ENCODE data around the gene ASB10. TPM values are rescaled to one million over a fixed set of nuclear protein-coding genes. Genes with fewer than 3 reads are reported as not detected.

ASB10 gene
- total and polyA plus RNA-seq, 2 of the 8 experiments (the other 6 are each of a cell fraction or from before 2014, with no cell fraction given): not detected

DNA sequence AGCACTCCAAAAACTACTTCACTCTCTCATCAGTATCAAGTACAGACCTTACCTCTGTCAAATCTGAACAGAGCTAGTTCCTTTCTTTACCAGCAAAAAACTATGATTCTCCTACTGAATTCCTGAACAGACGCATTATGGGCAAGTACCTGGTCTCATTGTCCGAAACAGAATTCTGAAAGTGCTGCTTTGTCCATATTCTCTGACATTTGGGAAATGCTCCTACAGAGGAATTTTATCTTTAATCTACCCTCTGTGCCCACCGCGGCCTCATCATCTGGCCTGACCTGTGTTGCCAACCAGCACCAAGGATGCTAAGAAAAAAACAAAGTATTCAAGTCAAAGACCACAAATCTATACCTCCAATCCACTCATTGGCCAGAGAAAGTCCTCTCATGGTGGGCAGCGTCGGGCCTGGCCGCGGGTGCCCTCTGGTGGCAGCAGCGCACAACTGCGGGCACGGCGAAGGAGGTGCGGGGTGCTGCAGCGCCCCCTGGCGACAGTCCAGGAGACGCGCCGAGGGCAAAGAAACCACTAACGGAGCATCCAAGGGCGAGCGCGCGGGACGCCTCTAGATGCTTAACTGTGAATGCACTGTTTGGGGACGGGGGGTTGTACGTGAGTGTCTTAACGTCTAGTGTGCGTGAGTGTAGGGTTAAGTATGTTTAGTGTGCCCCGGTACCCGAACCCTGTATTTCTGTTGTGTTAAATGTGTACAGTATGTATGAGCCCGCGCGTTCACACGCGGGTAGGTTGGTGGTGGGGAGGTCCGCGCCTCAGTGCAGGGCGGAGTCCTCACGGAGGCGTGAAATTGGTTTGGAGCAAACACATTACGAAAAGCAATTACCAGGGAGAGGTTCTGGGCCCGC, 14.5 kb downstream of the ASB10 start:
- no peak overlapping the region for H4K5ac ChIP-seq (ENCODE audit: insufficient read length, low read depth, low read length)
- no peak overlapping the region for H2BK15ac ChIP-seq (ENCODE audit: low read length)
- no peak overlapping the region for H3K56ac ChIP-seq (replicated peaks; ENCODE audit: insufficient read length, low read depth, low read length)
- peak in 1 of 2 experiments; percentile 93 for DNase-seq (ENCODE audit: low read depth in 1 of 2, low spot score in 2 of 2)
- H3K4me1 ChIP-seq (replicated peaks in 1 of 4; ENCODE audit: control insufficient read depth in 3 of 4, insufficient read depth in 4 of 4, low read length in 3 of 4): no peaks in the 10 kb centered on the region; a peak in 1 of 7 replicates
- H3K4me3 ChIP-seq (ENCODE audit: extremely low read depth in 1 of 4, insufficient read depth in 2 of 4, low read depth in 3 of 4, low read length in 4 of 4): no peak overlapping the region
- H4K8ac ChIP-seq (ENCODE audit: extremely low read depth, insufficient read depth, low read length): no peak overlapping the region
- no peaks in the 10 kb centered on the region for H3K79me1 ChIP-seq (ENCODE audit: low read depth, low read length)
- ChIA-PET CTCF (ENCODE audit: partially characterized antibody) (interaction anchor here (0.6 to 7.4 kb wide), 24 partner anchors 8 to 163 kb away, joined by 3 to 52 read pairs (median 4); partner anchors contain the start of gene CHPF2), POLR2A (ENCODE audit: partially characterized antibody) (no interaction called here)
- H3K4ac ChIP-seq (replicated peaks; ENCODE audit: insufficient read length, low read depth, low read length): no peak overlapping the region
- no peaks in the 10 kb centered on the region; the same call in 1 of the 2 replicates for H3K23me2 ChIP-seq (ENCODE audit: low read depth, low read length)
- no peak overlapping the region for H2BK120ac ChIP-seq (replicated peaks; ENCODE audit: low read depth, low read length)
- H2BK20ac ChIP-seq (ENCODE audit: low read length): no peak overlapping the region
- H3K36me3 ChIP-seq (ENCODE audit: control insufficient read depth in 2 of 4, insufficient read depth in 4 of 4, low read length in 3 of 4): peaks cover 0 to 6% (median 0%) of the 10 kb centered on the region in 4 experiments; a peak in 1 of 8 replicates
- H4K91ac ChIP-seq (replicated peaks; ENCODE audit: insufficient read length, low read length): no peak overlapping the region
- no peak overlapping the region for H2AK5ac ChIP-seq (ENCODE audit: low read depth, low read length)
- no peak overlapping the region for H3K27ac ChIP-seq (ENCODE audit: low read depth, low read length)
- no peaks in the 10 kb centered on the region for H3K79me2 ChIP-seq (ENCODE audit: control insufficient read depth in 1 of 2, insufficient read depth in 2 of 2, low read length in 2 of 2)
- no peak overlapping the region for H2AFZ ChIP-seq (ENCODE audit: low read length)
- H2BK12ac ChIP-seq (ENCODE audit: low read depth, low read length): no peak overlapping the region
- peaks cover 1 to 14% of the 10 kb centered on the region in 2 experiments; a peak in 2 of 4 replicates for H3K9me3 ChIP-seq (ENCODE audit: insufficient read depth in 2 of 2, low read depth in 1 of 2, low read length in 1 of 2)
- no peak overlapping the region for H2BK5ac ChIP-seq (ENCODE audit: low read depth, low read length)
- WGBS, 2 experiments (ENCODE audit: extremely low coverage in 1 of 2, insufficient coverage in 1 of 2, insufficient read length in 1 of 2, insufficient replicate concordance in 2 of 2, low coverage in 1 of 2, low lambda C conversion rate in 2 of 2, missing lambda C conversion rate in 1 of 2): 34% methylated on average over 42 of the region's 42 CpGs; no CpG with 5 or more reads in 1 of the 2 experiments
- no peak overlapping the region for H3K14ac ChIP-seq (ENCODE audit: insufficient read length)
- peak; percentile 24 for FAIRE-seq
- no peak overlapping the region for H3K9ac ChIP-seq (replicated peaks in 1 of 4; ENCODE audit: extremely low read depth in 1 of 4, low read depth in 3 of 4, low read length in 3 of 4)
- H3K18ac ChIP-seq (ENCODE audit: extremely low read depth, low read length): no peak overlapping the region
- peaks cover 24 to 67% (median 55%) of the 10 kb centered on the region in 4 experiments for H3K27me3 ChIP-seq (replicated peaks in 1 of 4; ENCODE audit: control insufficient read depth in 3 of 4, extremely low read depth in 1 of 4, insufficient read depth in 3 of 4, low read length in 3 of 4)
- no peak overlapping the region for H3K4me2 ChIP-seq (ENCODE audit: insufficient read depth in 1 of 2, low read depth in 2 of 2, low read length in 2 of 2)
- no peaks in the 10 kb centered on the region for H4K20me1 ChIP-seq (replicated peaks in 1 of 2; ENCODE audit: control insufficient read depth in 1 of 2, insufficient read depth in 2 of 2, low read length in 2 of 2)
- H3K23ac ChIP-seq (ENCODE audit: insufficient read length): no peak overlapping the region
- TF ChIP-seq, protein P1, sequence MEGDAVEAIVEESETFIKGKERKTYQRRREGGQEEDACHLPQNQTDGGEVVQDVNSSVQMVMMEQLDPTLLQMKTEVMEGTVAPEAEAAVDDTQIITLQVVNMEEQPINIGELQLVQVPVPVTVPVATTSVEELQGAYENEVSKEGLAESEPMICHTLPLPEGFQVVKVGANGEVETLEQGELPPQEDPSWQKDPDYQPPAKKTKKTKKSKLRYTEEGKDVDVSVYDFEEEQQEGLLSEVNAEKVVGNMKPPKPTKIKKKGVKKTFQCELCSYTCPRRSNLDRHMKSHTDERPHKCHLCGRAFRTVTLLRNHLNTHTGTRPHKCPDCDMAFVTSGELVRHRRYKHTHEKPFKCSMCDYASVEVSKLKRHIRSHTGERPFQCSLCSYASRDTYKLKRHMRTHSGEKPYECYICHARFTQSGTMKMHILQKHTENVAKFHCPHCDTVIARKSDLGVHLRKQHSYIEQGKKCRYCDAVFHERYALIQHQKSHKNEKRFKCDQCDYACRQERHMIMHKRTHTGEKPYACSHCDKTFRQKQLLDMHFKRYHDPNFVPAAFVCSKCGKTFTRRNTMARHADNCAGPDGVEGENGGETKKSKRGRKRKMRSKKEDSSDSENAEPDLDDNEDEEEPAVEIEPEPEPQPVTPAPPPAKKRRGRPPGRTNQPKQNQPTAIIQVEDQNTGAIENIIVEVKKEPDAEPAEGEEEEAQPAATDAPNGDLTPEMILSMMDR (IDR thresholded peaks at IDR 0.05; ENCODE audit: control extremely low read depth in 1 of 3, insufficient read depth in 1 of 3, low read depth in 1 of 3, low read length in 3 of 3): peak in 2 of 3 experiments; percentile 100; a peak in 3 of 4 replicates
- TF ChIP-seq TAF7 (optimal IDR thresholded peaks at IDR 0.05; ENCODE audit: borderline replicate concordance, low read depth, low read length): peak; percentile 86
- TF ChIP-seq BCL11A (IDR thresholded peaks at IDR 0.05; ENCODE audit: low read depth in 2 of 2, low read length in 2 of 2): no peak
- peak; percentile 15; the same call in 1 of the 2 replicates for TF ChIP-seq BRCA1 (IDR thresholded peaks at IDR 0.05; ENCODE audit: low read depth, low read length)
- TF ChIP-seq SUZ12 (IDR thresholded peaks at IDR 0.05; ENCODE audit: low read length): peak; percentile 17; the same call in 1 of the 2 replicates
- 0 out of 2 replicates have a peak, but pooled peaks have one; percentile 57 for TF ChIP-seq RXRA (IDR thresholded peaks at IDR 0.05; ENCODE audit: insufficient read depth, low read depth, low read length)
- TF ChIP-seq, protein P2, sequence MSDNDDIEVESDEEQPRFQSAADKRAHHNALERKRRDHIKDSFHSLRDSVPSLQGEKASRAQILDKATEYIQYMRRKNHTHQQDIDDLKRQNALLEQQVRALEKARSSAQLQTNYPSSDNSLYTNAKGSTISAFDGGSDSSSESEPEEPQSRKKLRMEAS (IDR thresholded peaks at IDR 0.05): peak; percentile 66; the same call in 1 of the 2 replicates
